Liver (tissue), 9 donors: ENCODE results near the gene NNMT. TPM values are rescaled to one million over a fixed set of nuclear protein-coding genes. Genes with fewer than 3 reads are reported as not detected.

Experiments
- DNase-seq: peaks from one replicate; pipeline ENCODE4 v3.0.0-alpha.2; 2017; ENCODE audit warnings: low spot score
- H3K27ac ChIP-seq, 2 donors: one replicate each; pipeline ENCODE4 v1.7.0; 2013; ENCODE audit warnings: inconsistent platforms in 2 of 2, low read length in 2 of 2, control low read depth in 1 of 2, low read depth in 1 of 2, mild to moderate bottlenecking in 1 of 2
- H3K27me3 ChIP-seq, 4 donors: one replicate each; pipeline versions ENCODE4 v1.6.1 to v1.7.0; 2013; ENCODE audit warnings: low read length in 3 of 4, inconsistent platforms in 1 of 4, mild to moderate bottlenecking in 1 of 4, moderate library complexity in 1 of 4; ENCODE audit not compliant: control insufficient read depth in 4 of 4, insufficient read depth in 4 of 4
- H3K36me3 ChIP-seq, 4 donors: one replicate each; pipeline versions ENCODE4 v1.6.1 to v1.7.0; 2013; ENCODE audit warnings: low read length in 3 of 4, mild to moderate bottlenecking in 3 of 4, low read depth in 1 of 4, moderate library complexity in 1 of 4; ENCODE audit not compliant: control insufficient read depth in 4 of 4, insufficient read depth in 3 of 4
- H3K4me1 ChIP-seq, 4 donors: one replicate each; pipeline versions ENCODE4 v1.6.1 to v1.7.0; 2013; ENCODE audit warnings: low read length in 3 of 4, mild to moderate bottlenecking in 3 of 4, moderate library complexity in 1 of 4; ENCODE audit not compliant: control insufficient read depth in 4 of 4, insufficient read depth in 4 of 4
- H3K4me3 ChIP-seq, 3 donors: one replicate each; pipeline versions ENCODE4 v1.6.1 to v1.7.0; 2013; ENCODE audit warnings: low read length in 3 of 3, control low read depth in 1 of 3, low read depth in 1 of 3, mild to moderate bottlenecking in 1 of 3
- H3K9ac ChIP-seq, 2 donors: one replicate each; pipeline ENCODE4 v1.7.0; 2013; ENCODE audit warnings: low read length in 2 of 2, mild to moderate bottlenecking in 2 of 2, moderate library complexity in 2 of 2, control low read depth in 1 of 2, low read depth in 1 of 2
- H3K9me3 ChIP-seq, 4 donors: one replicate each; pipeline versions ENCODE4 v1.6.1 to v1.7.0; 2013; ENCODE audit warnings: low read length in 3 of 4; ENCODE audit not compliant: control insufficient read depth in 4 of 4
- ATF3 ChIP-seq: IDR thresholded peaks from 2 replicates; pipeline ENCODE4 v1.6.1; 2016; ENCODE audit warnings: antibody characterized with exemption
- CTCF ChIP-seq: fragments of 150-350 bp; IDR thresholded peaks from 2 replicates; pipeline ENCODE4 v1.5.1; 2017; ENCODE audit warnings: improper control_type of control experiment, low read depth, low read length; ENCODE audit not compliant: missing input control
- FOXA1 ChIP-seq: IDR thresholded peaks from 2 replicates; pipeline ENCODE4 v1.6.1; 2016; ENCODE audit warnings: antibody characterized with exemption
- GABPA ChIP-seq, 2 donors: IDR thresholded peaks in 1 of 2; conservative IDR thresholded peaks in 1 of 2; 2 replicates each; pipeline ENCODE4 v1.6.1; 2016; ENCODE audit warnings: antibody characterized with exemption in 2 of 2, mild to moderate bottlenecking in 1 of 2, moderate library complexity in 1 of 2
- HNF4A ChIP-seq, 2 donors: conservative IDR thresholded peaks; 2 replicates each; pipeline ENCODE4 v1.6.1; 2016; ENCODE audit warnings: antibody characterized with exemption in 2 of 2, mild to moderate bottlenecking in 2 of 2
- JUND ChIP-seq, 2 donors: IDR thresholded peaks; 2 replicates each; pipeline ENCODE4 v1.6.1; 2016; ENCODE audit warnings: antibody characterized with exemption in 2 of 2
- NR2F2 ChIP-seq: IDR thresholded peaks from 2 replicates; pipeline ENCODE4 v1.6.1; 2016; ENCODE audit warnings: antibody characterized with exemption
- RAD21 ChIP-seq, 2 donors: IDR thresholded peaks; 2 replicates each; pipeline ENCODE4 v1.6.1; 2016; ENCODE audit warnings: antibody characterized with exemption in 2 of 2, mild to moderate bottlenecking in 2 of 2
- RXRA ChIP-seq, 2 donors: IDR thresholded peaks; 2 replicates each; pipeline ENCODE4 v1.6.1; 2017 to 2018; ENCODE audit warnings: antibody characterized with exemption in 2 of 2, mild to moderate bottlenecking in 1 of 2
- SP1 ChIP-seq: IDR thresholded peaks from 2 replicates; pipeline ENCODE4 v1.6.1; 2018; ENCODE audit warnings: antibody characterized with exemption, mild to moderate bottlenecking
- TAF1 ChIP-seq: conservative IDR thresholded peaks from 2 replicates; pipeline ENCODE4 v1.6.1; 2016; ENCODE audit warnings: antibody characterized with exemption, mild to moderate bottlenecking
- YY1 ChIP-seq: IDR thresholded peaks from 2 replicates; pipeline ENCODE4 v1.6.1; 2016; ENCODE audit warnings: antibody characterized with exemption, mild to moderate bottlenecking
- WGBS: extraction: QIAGEN DNeasy Blood & Tissue Kit; methylation state at CpG from one replicate; pipeline ENCODE4 v1.1.7; 2013; 5-methylcytosine and 5-hydroxymethylcytosine counted together
- polyA plus RNA-seq, 2 donors: library from polyadenylated mRNA; stranded (reverse) in 1 of 2; unstranded in 1 of 2; fragments of 200-250 nt in 1 of 2; fragments of >200 nt in 1 of 2; fragmentation: Nextera tagmentation in 1 of 2; extraction: Ambion mirVana in 1 of 2; gene quantifications; one replicate each; pipeline versions ENCODE4 v1.2.1 to v1.2.3, GENCODE V29; 2013 to 2015
- total RNA-seq, 2 donors: library from RNA; depleted of rRNA; stranded (reverse); fragments of >200 nt; gene quantifications; one replicate each; pipeline ENCODE4 v1.2.3, GENCODE V29; 2014
- donor health status: healthy.
- donor health status: healthy.
- donor health status: healthy.
- donor health status: healthy.
- donor health status: healthy.

The NNMT gene
- total and polyA plus RNA-seq, 4 donors: 0.47 to 3,724 (median 2,877) TPM

- Histone ChIP-seq H3K9me3 (no peaks in the 10 kb centered on the region), H3K9ac (peak overlapping the region; percentile 35 to 91), H3K36me3 (peaks cover 0 to 3% (median 1%) of the 10 kb centered on the region in 4 donors), H3K4me3 (peak overlapping the region; percentile 34 to 68 (median 65)), H3K27me3 (no peaks in the 10 kb centered on the region), H3K4me1 (peaks cover 9 to 23% (median 14%) of the 10 kb centered on the region in 4 donors), H3K27ac (peak overlapping the region; percentile 72 to 94)
- TF ChIP-seq YY1 (peak; percentile 58), HNF4A (conservative IDR thresholded peaks at IDR 0.05) (peak in 1 of 2 donors; percentile 36), NR2F2 (no peak), FOXA1 (no peak), JUND (IDR thresholded peaks at IDR 0.05) (peak; percentile 21 to 64), RXRA (IDR thresholded peaks at IDR 0.05) (peak; percentile 16 to 34)
- 15% methylated on average over 4 of the region's 4 CpGs for WGBS
- no peak for DNase-seq
Measured at GRCh38 chr11:114291842-114292680, 4.1 kb upstream of the NNMT start.

DNA sequence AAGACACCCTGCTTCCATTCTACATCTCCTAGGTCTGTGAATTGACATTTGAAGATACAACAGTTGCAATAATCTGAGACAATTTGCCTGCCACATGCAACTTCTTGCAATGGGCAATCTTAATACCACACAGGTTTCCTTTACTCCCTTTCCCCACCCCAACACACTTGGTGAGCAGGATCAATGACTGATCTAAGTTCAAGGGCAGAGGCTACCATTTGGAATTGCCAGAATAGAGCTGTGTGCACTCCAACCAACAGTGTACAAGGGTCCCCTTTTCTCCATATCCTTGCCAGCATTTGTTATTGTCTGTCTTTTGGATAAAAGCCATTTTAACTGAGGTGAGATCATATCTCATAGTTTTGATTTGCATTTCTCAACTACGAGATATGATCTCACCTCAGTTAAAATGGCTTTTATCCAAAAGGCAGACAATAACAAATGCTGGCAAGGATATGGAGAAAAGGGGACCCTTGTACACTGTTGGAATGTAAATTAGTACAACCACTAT is 2.9 kb upstream of the NNMT start:
- peaks cover 9 to 26% (median 14%) of the 10 kb centered on the region in 4 donors for H3K4me1 ChIP-seq
- no peak overlapping the region for H3K4me3 ChIP-seq
- TF ChIP-seq JUND (IDR thresholded peaks at IDR 0.05): peak in 1 of 2 donors; percentile 21
- TF ChIP-seq YY1: peak; percentile 81
- peak; percentile 32 for TF ChIP-seq SP1
- TF ChIP-seq RXRA (IDR thresholded peaks at IDR 0.05): peak; percentile 40 to 60
- no peak for TF ChIP-seq GABPA (IDR thresholded peaks at IDR 0.05 in 1 of 2, conservative IDR thresholded peaks at IDR 0.05 in 1 of 2)
- TF ChIP-seq HNF4A (conservative IDR thresholded peaks at IDR 0.05): peak; percentile 71 to 75
- H3K36me3 ChIP-seq: peaks cover 0 to 11% (median 9%) of the 10 kb centered on the region in 4 donors
- no peak for DNase-seq
- no peaks in the 10 kb centered on the region for H3K27me3 ChIP-seq
- peak overlapping the region; percentile 72 to 94 for H3K27ac ChIP-seq
- WGBS: 35% methylated on average over 1 of the region's 1 CpG
- no peak overlapping the region for H3K9ac ChIP-seq
- no peaks in the 10 kb centered on the region for H3K9me3 ChIP-seq

DNA sequence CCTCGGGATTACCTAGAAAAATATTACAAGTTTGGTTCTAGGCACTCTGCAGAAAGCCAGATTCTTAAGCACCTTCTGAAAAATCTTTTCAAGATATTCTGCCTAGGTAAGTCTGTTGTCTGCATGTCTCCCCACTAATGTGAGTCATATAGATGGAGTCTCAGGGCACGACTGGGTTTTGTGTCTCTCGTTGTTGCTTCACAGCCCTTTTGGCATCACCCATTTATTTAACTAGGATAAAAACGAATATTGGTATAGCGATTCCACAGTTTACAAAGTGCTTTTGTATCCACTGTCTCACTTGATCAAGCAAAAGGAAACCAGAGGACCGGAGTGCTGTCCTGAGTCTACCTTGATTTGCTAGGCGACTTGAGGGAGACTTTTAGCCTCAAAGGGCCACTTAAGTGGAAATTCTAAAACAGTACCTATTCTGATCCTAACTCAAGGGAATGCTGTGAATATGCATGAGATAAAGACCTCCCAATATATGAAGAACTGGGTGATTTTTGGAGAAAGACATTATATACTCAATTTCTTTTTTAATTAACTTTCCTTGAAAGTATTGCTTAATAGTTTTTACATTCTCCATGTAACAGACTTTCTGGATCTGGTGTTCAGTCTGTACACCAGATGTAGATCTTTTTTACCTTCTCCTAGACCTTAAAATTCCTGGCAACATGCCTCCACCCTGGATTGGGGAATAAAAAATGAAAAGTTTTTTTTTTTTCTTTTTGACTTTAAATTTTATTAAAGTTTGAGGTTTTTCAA is 590 bp downstream of the NNMT start:
- Histone ChIP-seq H3K4me3 (peak overlapping the region; percentile 65 to 100 (median 96)), H3K36me3 (peaks cover 2 to 43% (median 32%) of the 10 kb centered on the region in 4 donors), H3K27me3 (no peaks in the 10 kb centered on the region), H3K9me3 (no peaks in the 10 kb centered on the region), H3K9ac (peak overlapping the region; percentile 73 to 100), H3K27ac (peak overlapping the region; percentile 81 to 94), H3K4me1 (peaks cover 7 to 34% (median 17%) of the 10 kb centered on the region in 4 donors)
- TF ChIP-seq JUND (IDR thresholded peaks at IDR 0.05) (no peak), ATF3 (no peak), CTCF (no peak), RAD21 (IDR thresholded peaks at IDR 0.05) (peak in 1 of 2 donors; percentile 3), TAF1 (peak; percentile 94)
- no peak for DNase-seq
- WGBS: 43% methylated on average over 7 of the region's 7 CpGs
